ENCODE results near the gene CEP164. TPM values are rescaled to one million over a fixed set of nuclear protein-coding genes. Genes with fewer than 3 reads are reported as not detected.

The CEP164 gene
- total and polyA plus RNA-seq, 9 donors, result 10.4 to 17.3 (median 15.4) TPM

- no peaks in the 10 kb centered on the region for H3K27me3 ChIP-seq (ENCODE audit: control insufficient read depth, insufficient read depth, low read length)
- H3K4me1 ChIP-seq (ENCODE audit: control insufficient read depth, insufficient read depth, low read length), result no peaks in the 10 kb centered on the region
- peaks cover 5% of the 10 kb centered on the region for H3K9me3 ChIP-seq (replicated peaks; ENCODE audit: control insufficient read depth, low read depth, low read length)
- WGBS (ENCODE audit: insufficient coverage), result no CpG with 5 or more reads among the region's 1 CpG
- no peak overlapping the region for H3K4me3 ChIP-seq (ENCODE audit: low read length)
- no peak overlapping the region for H3K27ac ChIP-seq (ENCODE audit: low read length)
- DNase-seq, result no peak
- peaks cover 38% of the 10 kb centered on the region for H3K36me3 ChIP-seq (ENCODE audit: control insufficient read depth, insufficient read depth, low read length)
These were observed 82.6 kb downstream of the CEP164 start for GRCh38 chr11:117410238-117410637.

- H3K4me3 ChIP-seq (ENCODE audit: low read length), result no peak overlapping the region
- peak; percentile 17 for DNase-seq
- H3K27me3 ChIP-seq (ENCODE audit: control insufficient read depth, insufficient read depth, low read length), result no peaks in the 10 kb centered on the region
- no peak overlapping the region for H3K27ac ChIP-seq (ENCODE audit: low read length)
- WGBS (ENCODE audit: insufficient coverage), result 60% methylated on average over 8 of the region's 14 CpGs
- peaks cover 34% of the 10 kb centered on the region for H3K36me3 ChIP-seq (ENCODE audit: control insufficient read depth, insufficient read depth, low read length)
- H3K9me3 ChIP-seq (replicated peaks; ENCODE audit: control insufficient read depth, low read depth, low read length), result peaks cover 2% of the 10 kb centered on the region
- no peaks in the 10 kb centered on the region for H3K4me1 ChIP-seq (ENCODE audit: control insufficient read depth, insufficient read depth, low read length)
These were observed 83.4 kb downstream of the CEP164 start for GRCh38 chr11:117410861-117411710.

- no peaks in the 10 kb centered on the region for H3K9me3 ChIP-seq (replicated peaks; ENCODE audit: control insufficient read depth, low read depth, low read length)
- WGBS (ENCODE audit: insufficient coverage), result 79% methylated on average over 7 of the region's 10 CpGs
- no peak overlapping the region for H3K4me3 ChIP-seq (ENCODE audit: low read length)
These were observed 84.1 kb downstream of the CEP164 start for GRCh38 chr11:117411736-117412135.

DNA sequence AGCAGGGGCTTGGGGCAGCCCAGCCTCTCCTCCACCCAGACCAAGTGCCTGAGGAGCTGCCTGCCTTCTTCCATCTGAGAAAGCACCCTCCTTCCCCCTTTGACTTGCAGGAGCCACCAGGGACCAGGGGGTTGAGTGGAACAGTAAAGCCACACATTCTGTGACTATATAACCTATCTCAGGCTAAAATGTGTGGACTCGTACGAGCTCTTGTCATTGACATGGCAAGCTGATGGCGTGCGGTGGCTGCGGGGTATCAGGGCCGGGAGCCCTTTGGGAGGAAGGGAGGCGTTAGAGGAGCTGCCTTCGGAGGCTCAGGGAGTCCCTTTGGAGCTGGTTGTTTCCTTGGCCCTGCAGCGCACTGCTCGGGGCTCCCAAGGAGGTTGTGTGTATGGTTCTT, 84.5 kb downstream of the CEP164 start:
- Histone ChIP-seq H3K27me3 (ENCODE audit: control insufficient read depth, insufficient read depth, low read length) (peaks cover 2% of the 10 kb centered on the region), H3K27ac (ENCODE audit: low read length) (no peak overlapping the region), H3K9me3 (replicated peaks; ENCODE audit: control insufficient read depth, low read depth, low read length) (no peaks in the 10 kb centered on the region), H3K36me3 (ENCODE audit: control insufficient read depth, insufficient read depth, low read length) (peaks cover 32% of the 10 kb centered on the region), H3K4me1 (ENCODE audit: control insufficient read depth, insufficient read depth, low read length) (no peaks in the 10 kb centered on the region), H3K4me3 (ENCODE audit: low read length) (no peak overlapping the region)
- no peak for DNase-seq
- 89% methylated on average over 6 of the region's 10 CpGs for WGBS (ENCODE audit: insufficient coverage)

More at GRCh38 chr11:117411736-117412135, 84.1 kb downstream of the CEP164 start:
- DNase-seq, result no peak
- Histone ChIP-seq H3K36me3 (ENCODE audit: control insufficient read depth, insufficient read depth, low read length) (peaks cover 32% of the 10 kb centered on the region), H3K27me3 (ENCODE audit: control insufficient read depth, insufficient read depth, low read length) (no peaks in the 10 kb centered on the region), H3K27ac (ENCODE audit: low read length) (no peak overlapping the region), H3K4me1 (ENCODE audit: control insufficient read depth, insufficient read depth, low read length) (no peaks in the 10 kb centered on the region)

DNA sequence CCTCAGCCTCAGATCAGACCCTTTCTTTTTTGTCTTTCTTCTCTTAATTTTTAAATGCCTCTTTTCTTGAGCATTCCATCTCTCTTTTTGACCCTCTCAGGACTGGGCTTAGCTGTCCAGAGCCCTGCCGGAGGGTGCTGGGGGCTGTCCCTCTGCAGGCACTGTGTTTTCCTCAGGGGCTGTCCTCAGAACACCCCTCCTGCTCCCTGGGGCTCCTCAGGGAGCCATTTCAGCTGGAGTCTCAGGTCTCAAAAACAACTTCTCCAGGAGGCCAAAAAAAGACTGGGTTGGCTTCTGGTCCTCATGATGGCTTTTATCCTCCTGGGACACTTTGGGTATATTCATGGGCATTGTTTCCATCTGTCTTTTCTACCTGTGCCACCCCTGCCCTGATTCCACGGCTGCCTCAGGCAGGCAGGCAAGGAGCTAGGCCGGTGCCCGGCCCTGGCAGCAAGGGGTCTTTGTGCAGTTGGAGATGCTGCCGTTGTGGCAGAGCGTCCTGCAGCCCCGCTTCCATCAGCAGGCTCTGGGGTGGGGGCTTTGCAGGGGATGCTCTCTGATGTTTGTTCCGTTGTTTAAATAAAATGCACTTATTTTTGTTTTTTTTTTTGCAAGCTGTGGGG, 85.1 kb downstream of the CEP164 start:
- WGBS (ENCODE audit: insufficient coverage), result 78% methylated on average over 6 of the region's 8 CpGs
- H3K4me3 ChIP-seq (ENCODE audit: low read length), result no peak overlapping the region
- peaks cover 30% of the 10 kb centered on the region for H3K36me3 ChIP-seq (ENCODE audit: control insufficient read depth, insufficient read depth, low read length)
- H3K4me1 ChIP-seq (ENCODE audit: control insufficient read depth, insufficient read depth, low read length), result no peaks in the 10 kb centered on the region
- H3K27me3 ChIP-seq (ENCODE audit: control insufficient read depth, insufficient read depth, low read length), result peaks cover 2% of the 10 kb centered on the region
- H3K27ac ChIP-seq (ENCODE audit: low read length), result no peak overlapping the region
- no peaks in the 10 kb centered on the region for H3K9me3 ChIP-seq (replicated peaks; ENCODE audit: control insufficient read depth, low read depth, low read length)
- DNase-seq, result no peak

- no peak for DNase-seq
- H3K36me3 ChIP-seq (ENCODE audit: control insufficient read depth, insufficient read depth, low read length), result peaks cover 22% of the 10 kb centered on the region
- no peak overlapping the region for H3K27ac ChIP-seq (ENCODE audit: low read length)
- H3K27me3 ChIP-seq (ENCODE audit: control insufficient read depth, insufficient read depth, low read length), result peaks cover 6% of the 10 kb centered on the region
- H3K9me3 ChIP-seq (replicated peaks; ENCODE audit: control insufficient read depth, low read depth, low read length), result no peaks in the 10 kb centered on the region
- 95% methylated on average over 5 of the region's 7 CpGs for WGBS (ENCODE audit: insufficient coverage)
- H3K4me3 ChIP-seq (ENCODE audit: low read length), result no peak overlapping the region
- H3K4me1 ChIP-seq (ENCODE audit: control insufficient read depth, insufficient read depth, low read length), result no peaks in the 10 kb centered on the region
These were observed 86.0 kb downstream of the CEP164 start for GRCh38 chr11:117413616-117414015.

- H3K27ac ChIP-seq (ENCODE audit: low read length), result no peak overlapping the region
- H3K4me1 ChIP-seq (ENCODE audit: control insufficient read depth, insufficient read depth, low read length), result no peaks in the 10 kb centered on the region
- H3K36me3 ChIP-seq (ENCODE audit: control insufficient read depth, insufficient read depth, low read length), result peaks cover 11% of the 10 kb centered on the region
- H3K4me3 ChIP-seq (ENCODE audit: low read length), result no peak overlapping the region
- WGBS (ENCODE audit: insufficient coverage), result 80% methylated on average over 1 of the region's 6 CpGs
- DNase-seq, result no peak
- H3K27me3 ChIP-seq (ENCODE audit: control insufficient read depth, insufficient read depth, low read length), result peaks cover 6% of the 10 kb centered on the region
- H3K9me3 ChIP-seq (replicated peaks; ENCODE audit: control insufficient read depth, low read depth, low read length), result no peaks in the 10 kb centered on the region
These were observed 87.1 kb downstream of the CEP164 start for GRCh38 chr11:117414724-117415123.

- Histone ChIP-seq H3K9me3 (replicated peaks; ENCODE audit: control insufficient read depth, low read depth, low read length) (no peaks in the 10 kb centered on the region), H3K27me3 (ENCODE audit: control insufficient read depth, insufficient read depth, low read length) (peaks cover 6% of the 10 kb centered on the region), H3K36me3 (ENCODE audit: control insufficient read depth, insufficient read depth, low read length) (peaks cover 8% of the 10 kb centered on the region), H3K4me3 (ENCODE audit: low read length) (no peak overlapping the region), H3K27ac (ENCODE audit: low read length) (no peak overlapping the region), H3K4me1 (ENCODE audit: control insufficient read depth, insufficient read depth, low read length) (no peaks in the 10 kb centered on the region)
- DNase-seq, result no peak
- 84% methylated on average over 3 of the region's 8 CpGs for WGBS (ENCODE audit: insufficient coverage)
These were observed 87.8 kb downstream of the CEP164 start for GRCh38 chr11:117415358-117415896.

GRCh38 chr11:117417342-117417741, 89.7 kb downstream of the CEP164 start:
- Histone ChIP-seq H3K4me1 (ENCODE audit: control insufficient read depth, insufficient read depth, low read length) (no peaks in the 10 kb centered on the region), H3K27me3 (ENCODE audit: control insufficient read depth, insufficient read depth, low read length) (peaks cover 9% of the 10 kb centered on the region), H3K36me3 (ENCODE audit: control insufficient read depth, insufficient read depth, low read length) (peaks cover 3% of the 10 kb centered on the region), H3K9me3 (replicated peaks; ENCODE audit: control insufficient read depth, low read depth, low read length) (no peaks in the 10 kb centered on the region), H3K4me3 (ENCODE audit: low read length) (no peak overlapping the region), H3K27ac (ENCODE audit: low read length) (no peak overlapping the region)
- DNase-seq, result no peak
- WGBS (ENCODE audit: insufficient coverage), result 56% methylated on average over 4 of the region's 6 CpGs

DNA sequence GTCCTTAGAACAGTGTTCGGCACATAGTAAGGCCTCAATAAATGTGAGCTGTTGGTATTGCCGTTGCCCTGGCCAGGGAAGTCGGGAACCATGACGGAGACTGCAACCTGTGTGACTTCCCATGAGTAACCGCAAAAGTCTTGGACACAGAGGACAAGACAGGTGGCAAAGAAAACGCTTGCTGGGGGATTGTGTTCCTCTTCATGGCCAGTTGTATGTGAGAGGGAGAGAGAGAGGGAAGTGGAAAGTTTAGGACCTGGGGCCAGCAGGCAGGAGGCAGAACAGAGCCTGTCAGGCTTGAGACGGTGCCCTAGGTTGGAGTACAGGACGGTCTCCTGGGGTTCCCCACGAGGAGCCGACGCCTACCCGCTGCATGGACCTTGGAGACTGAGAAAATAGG, 90.2 kb downstream of the CEP164 start:
- Histone ChIP-seq H3K27ac (ENCODE audit: low read length) (no peak overlapping the region), H3K4me3 (ENCODE audit: low read length) (no peak overlapping the region), H3K36me3 (ENCODE audit: control insufficient read depth, insufficient read depth, low read length) (no peaks in the 10 kb centered on the region), H3K27me3 (ENCODE audit: control insufficient read depth, insufficient read depth, low read length) (peaks cover 12% of the 10 kb centered on the region), H3K4me1 (ENCODE audit: control insufficient read depth, insufficient read depth, low read length) (no peaks in the 10 kb centered on the region), H3K9me3 (replicated peaks; ENCODE audit: control insufficient read depth, low read depth, low read length) (no peaks in the 10 kb centered on the region)
- WGBS (ENCODE audit: insufficient coverage), result 82% methylated on average over 12 of the region's 12 CpGs
- DNase-seq, result no peak
